Glomerular visceral epithelial cell (primary cell): ENCODE data around the gene TEAD1.

ENCODE experiments used
- DNase-seq: peaks from one replicate; pipeline ENCODE4 v3.0.0-alpha.2; 2016; ENCODE audit errors: extremely low spot score

The TEAD1 gene

DNA sequence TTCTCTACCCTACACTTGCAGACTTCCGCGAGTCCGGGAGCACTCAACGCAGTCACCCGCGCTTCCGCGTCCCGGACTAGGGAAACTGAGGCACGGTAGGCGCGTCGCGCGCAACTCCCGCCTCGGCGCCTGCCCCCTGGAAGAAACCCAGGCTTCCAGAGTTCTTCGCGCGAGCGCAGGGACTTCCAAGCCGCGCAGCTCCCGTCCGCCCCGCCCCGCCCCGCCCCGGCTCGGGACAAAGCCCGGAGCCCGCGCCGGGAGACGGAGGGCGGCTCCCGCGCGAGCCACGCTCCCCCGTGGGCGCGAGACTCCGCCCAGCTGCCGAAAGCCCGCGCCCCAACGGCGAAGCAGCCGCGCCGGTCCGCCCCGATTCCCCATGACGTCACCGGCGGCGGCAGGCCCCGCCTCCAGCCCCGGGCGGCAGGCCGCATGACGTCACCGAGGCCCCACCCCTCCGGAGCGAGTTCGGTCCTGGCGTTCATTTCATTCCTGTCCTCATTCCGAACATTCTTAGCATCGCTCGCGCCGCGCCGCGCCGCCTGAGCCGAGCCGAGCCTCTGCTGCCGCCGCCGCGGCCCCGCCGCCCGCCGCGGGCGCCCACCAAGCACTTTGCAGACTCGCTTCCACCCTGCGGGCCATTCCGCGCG is at the start of gene TEAD1:
Gene TEAD1 (plus strand): TSS at position 498 of the 647 bp plus-strand sequence.
- DNase-seq, result peak; percentile 97

DNA sequence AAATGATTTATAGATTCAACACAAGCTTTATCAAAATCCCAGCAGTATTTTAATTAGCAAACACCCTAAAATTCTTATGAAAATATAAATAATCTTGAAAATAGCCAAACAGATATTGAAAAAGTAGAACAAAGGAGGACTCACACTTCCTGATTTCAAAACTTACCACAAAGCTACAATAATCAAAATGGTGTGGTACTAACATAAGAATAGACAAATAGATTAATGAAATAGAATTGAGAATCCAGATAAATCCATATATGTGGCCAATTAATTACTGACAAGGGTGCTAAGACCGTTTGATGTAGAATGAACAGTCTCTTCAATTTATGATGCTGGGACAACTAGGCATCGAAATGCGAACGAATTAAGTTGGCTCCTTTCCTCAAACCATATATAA is 49.6 kb upstream of the TEAD1 start:
- DNase-seq, result no peak

- peak; percentile 15 for DNase-seq
Measured at GRCh38 chr11:12625438-12626071, 48.7 kb upstream of the TEAD1 start.

DNA sequence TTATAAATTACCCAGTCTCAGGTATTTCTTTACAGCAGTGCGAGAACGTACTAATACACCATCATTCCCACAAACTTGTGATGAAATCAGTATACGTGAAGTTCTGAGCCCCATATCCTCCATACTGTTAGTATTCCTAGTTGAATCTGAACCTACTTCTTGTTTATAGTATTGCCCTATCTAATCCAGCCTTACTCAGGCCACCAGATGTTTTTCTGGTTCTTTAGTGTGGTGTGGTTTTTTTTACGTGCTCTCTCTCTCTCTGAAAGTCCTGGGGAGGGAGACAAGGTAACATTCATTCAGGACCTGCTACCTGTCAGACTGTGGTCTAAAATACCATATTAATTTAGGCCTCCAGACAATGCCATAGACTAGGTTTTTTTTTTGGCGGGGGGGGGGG is 47.6 kb upstream of the TEAD1 start:
- DNase-seq, result no peak

GRCh38 chr11:12628314-12628713 is 45.9 kb upstream of the TEAD1 start:
- no peak for DNase-seq

- no peak for DNase-seq
Measured at GRCh38 chr11:12629601-12630313, 44.5 kb upstream of the TEAD1 start.

DNA sequence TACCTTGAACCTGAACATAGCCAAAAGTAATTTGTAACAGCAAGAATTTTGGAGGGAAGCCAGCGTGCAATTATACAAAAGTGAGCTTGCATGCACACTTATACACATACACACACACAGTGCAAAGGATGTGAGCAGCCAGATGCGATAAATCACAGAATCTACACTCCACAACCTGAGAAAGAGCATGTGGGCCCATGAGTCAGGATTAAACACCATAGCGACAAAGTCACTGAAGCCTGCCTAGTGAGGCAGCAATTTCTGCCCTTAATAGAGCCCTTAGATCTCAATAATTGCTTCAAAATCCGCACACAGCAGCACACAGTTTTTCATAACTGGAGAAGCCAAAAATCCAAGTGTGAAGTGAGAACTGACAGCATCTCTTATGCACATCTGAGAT is 42.6 kb upstream of the TEAD1 start:
- no peak for DNase-seq

GRCh38 chr11:12634329-12634728 is 39.9 kb upstream of the TEAD1 start:
- DNase-seq, result no peak

GRCh38 chr11:12636871-12637410 is 37.3 kb upstream of the TEAD1 start:
- no peak for DNase-seq

DNA sequence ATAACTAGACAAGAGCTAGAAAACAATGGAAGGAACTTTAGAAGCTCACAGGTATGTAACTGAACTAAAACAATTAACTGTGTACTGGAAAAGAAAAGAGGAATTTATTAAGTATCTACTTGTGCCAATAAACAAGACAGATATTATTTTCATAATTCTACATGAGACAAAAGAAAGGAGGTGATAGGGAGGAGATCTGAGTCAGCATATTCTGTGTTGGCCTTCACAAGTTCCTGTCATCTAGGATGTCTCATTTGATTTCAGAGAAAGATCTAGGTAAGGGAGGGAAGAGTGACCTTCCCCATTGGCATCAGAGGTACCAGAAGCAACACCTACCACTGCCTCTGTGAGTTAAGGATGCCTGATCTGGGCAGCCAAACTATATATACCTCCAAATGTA is 34.8 kb upstream of the TEAD1 start:
- no peak for DNase-seq

DNA sequence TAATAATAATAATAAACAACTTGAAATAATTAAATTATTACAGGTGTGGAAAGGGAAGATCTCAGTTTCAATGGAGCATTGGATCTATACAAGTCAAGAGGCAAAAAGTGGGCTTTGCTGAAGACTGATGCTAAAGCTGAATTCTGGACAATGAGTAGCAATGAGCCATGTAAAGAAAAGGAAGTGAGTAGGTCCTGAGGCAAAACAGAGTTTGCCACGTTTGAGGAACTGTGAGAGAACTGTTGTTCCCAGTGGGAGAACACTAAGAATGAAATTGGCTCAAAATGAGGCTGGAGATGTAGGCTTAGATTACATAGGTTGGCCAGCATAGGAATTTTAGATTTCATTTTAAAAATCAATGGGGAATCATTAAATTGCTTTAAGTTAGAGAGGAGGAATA is 33.9 kb upstream of the TEAD1 start:
- DNase-seq, result no peak

DNA sequence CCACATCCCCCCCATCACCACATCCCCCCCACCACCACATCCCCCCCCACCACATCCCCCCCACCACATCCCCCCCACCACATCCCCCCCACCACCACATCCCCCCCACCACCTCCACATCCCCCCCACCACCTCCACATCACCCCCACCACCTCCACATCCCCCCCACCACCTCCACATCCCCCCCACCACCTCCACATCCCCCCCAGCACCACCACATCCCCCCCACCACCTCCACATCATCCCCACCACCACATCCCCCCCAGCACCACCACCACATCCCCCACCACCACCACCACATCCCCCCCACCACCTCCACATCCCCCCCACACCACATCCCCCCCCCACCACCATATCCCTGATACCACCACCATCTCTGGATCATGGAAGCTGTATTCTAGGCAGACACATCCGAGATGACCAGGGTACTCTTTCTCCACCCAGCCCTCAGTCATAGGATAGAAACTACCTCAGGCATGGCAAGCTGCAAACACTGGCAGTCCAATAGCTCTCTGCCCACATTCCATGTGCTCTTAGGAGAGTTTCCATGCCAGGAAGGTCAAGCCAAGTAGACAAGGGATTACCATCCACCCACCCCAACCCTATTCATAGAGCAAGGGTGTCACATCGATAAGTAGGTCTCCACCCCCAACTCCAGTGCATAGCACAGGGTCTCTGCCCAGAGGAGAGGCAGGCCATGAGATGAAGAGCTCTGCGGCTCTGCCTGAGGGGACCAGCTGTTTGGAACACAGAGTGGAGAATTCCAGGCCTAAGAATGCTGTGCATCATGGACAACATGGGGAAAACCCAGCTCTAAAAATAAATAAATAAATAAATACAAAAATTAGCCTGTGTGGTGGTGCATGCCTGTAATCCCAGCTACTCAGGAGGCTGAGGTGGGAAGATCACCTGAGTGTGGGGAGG is 33.0 kb upstream of the TEAD1 start:
- no peak for DNase-seq

GRCh38 chr11:12642040-12642439 is 32.2 kb upstream of the TEAD1 start:
- DNase-seq, result no peak

DNA sequence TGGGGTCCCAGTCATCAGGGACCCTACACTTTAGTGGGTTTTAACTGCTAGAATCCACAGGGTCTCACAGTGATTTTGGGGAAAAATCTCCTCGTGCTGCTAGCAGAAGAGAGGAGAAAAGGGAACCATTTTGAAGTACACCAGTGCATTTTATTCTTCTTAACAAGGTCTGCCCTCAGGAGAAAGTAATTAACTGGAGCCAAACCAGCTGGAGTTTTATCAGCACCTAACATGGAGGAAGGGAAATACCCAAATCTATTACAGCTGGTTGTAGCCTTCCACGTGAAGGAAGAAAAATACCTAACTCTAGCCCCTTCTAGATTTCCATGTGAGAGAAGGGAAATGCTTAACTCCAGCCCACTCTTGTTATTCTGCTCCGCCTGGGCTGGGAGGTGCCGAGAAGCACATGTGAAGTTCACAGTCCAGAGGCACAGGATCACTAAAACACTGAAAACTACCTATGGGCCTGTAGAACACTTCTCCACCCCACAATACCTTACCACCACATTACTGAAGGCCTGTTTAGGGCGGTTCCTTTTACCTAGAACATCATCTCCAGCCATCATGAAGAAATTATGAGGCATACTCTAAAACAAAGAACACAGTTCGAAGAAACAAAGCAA is 31.3 kb upstream of the TEAD1 start:
- no peak for DNase-seq

DNA sequence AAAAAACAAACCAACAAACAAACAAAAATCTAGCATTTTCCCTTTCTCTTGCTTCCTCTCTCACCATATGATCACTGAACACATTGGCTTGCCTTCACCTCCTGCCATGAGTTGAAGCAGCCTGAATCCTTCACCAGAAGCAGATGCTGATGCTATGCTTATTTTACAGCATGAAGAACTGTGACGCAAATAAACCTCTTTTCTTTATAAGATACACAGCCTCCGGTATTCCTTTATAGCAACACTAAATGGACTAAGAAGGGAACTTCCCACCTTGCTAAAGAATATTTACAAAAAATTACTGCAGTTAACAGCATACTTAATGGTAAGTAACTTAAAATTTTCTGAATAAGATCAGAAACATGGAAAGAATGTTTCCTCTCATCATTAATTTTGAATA is 27.7 kb upstream of the TEAD1 start:
- no peak for DNase-seq

GRCh38 chr11:12653729-12654128 is 20.5 kb upstream of the TEAD1 start:
- DNase-seq, result no peak

DNA sequence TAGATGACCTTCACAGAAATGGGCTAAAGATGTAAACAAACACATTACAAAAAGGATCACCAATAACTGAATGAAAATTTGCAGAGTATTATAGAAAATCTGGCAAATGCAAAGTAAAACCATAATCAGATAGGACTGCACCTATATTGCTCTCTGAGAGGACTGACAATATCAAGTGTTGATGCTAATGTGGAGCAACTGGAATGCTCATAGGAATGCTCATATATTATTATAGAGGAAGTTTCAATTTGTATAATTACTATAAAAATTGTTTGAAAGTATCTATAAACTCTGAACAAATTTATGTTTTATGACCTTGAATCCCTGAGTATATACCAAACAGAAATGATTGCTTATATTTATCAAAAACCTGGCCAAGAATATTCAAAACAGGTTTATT is 18.4 kb upstream of the TEAD1 start:
- DNase-seq, result no peak

DNA sequence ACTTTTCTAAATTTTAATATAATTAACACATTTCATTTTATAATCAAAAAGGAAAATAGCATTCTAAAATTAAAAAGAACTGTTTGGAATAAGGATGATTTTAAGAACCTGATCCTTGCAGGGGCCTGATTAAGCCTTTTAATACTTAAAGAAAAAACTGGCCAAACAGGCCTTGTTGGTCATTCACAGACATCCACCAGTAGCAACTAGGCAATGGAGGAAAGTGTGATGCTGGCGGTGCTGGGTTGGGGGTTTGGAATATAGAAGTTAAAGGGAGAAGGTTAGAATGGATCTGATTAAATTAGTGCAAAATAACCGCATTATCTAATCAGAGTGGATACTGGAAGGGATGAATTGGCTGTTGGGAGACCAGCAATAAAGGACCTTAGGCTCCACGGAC is 16.9 kb upstream of the TEAD1 start:
- no peak for DNase-seq

GRCh38 chr11:12657981-12658380 is 16.2 kb upstream of the TEAD1 start:
- DNase-seq, result no peak

GRCh38 chr11:12662101-12662689 is 12.0 kb upstream of the TEAD1 start:
- no peak for DNase-seq

- DNase-seq, result no peak
Measured at GRCh38 chr11:12664385-12664784, 9.8 kb upstream of the TEAD1 start.
